ENCODE data around the gene PSTPIP1. TPM values are rescaled to one million over a fixed set of nuclear protein-coding genes. Genes with fewer than 3 reads are reported as not detected.

Gene PSTPIP1
- total RNA-seq: 1 to 10 TPM; 3.3 to 3.6 TPM

DNA sequence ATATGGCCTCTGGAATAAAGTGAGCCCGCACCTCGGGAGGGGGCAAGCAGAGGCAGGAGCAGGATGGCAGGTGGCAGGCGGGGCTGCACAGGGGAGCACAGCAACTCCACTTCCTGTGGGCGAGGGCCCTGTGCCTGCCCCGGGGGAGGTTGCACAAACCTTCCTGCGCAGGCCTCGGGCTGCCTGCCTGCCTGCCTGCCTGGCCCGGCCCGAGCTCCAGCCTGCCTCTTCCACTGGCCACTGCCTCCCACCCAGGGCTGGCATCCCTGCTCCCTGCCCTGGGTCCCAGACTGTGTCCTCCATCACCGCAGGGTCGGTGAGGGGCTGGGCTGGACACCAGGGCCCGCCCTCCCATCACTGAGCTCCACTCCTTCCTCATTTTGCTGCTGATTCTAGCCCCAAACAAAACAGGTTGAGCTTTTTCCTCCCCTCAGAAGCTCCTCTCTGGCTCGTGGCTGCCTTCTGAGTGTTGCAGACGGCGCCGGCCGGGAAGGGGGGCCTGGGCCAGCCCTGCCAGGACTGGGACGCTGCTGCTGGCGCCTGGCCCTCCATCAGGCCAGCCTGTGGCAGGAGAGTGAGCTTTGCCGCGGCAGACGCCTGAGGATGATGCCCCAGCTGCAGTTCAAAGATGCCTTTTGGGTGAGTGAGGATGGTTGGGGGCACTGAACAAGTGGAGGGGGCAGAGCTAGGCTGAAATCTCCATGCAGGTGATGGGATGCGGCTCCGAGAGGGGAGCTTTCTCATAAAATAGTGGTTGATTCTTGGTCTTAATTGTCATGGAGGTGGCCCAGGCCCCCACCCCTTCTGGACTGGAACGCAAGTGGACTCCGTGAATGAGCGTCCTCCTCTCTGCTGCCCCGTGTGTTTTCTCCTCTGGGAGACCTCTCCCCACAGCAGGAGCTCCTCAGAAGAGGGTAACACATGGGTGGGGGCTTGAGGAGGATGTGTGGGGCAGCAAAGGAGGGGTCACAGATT, at the start of gene PSTPIP1:
Gene PSTPIP1, plus strand, starts transcription at position 156 of the 975 bp plus-strand sequence. Its CDS starts 448 bp downstream, at position 604.
- no peak within 1 kb of the TSS for H3K4me3 ChIP-seq
- ATAC-seq (no peak), DNase-seq (peak in 1 of 4 donors; percentile 10)
- peak within 1 kb of the TSS in 1 of 4 donors; percentile 58 for H3K27ac ChIP-seq
- H3K9me3 ChIP-seq: no peaks in the 10 kb centered on the region
- 64 to 82% methylated on average over 19 to 25 of the region's 28 CpGs for WGBS, 2 donors
- H3K36me3 ChIP-seq (replicated peaks in 1 of 2; ENCODE audit: insufficient read depth in 1 of 2, low read depth in 2 of 2): no peaks in the 10 kb centered on the region
- peaks cover 23% of the 10 kb centered on the region for H3K4me1 ChIP-seq
- intact Hi-C loops (cut with DNase I): no loop called here
- TF ChIP-seq POLR2A (IDR thresholded peaks at IDR 0.05): peak in 1 of 3 donors; percentile 15
- TF ChIP-seq, protein P1, sequence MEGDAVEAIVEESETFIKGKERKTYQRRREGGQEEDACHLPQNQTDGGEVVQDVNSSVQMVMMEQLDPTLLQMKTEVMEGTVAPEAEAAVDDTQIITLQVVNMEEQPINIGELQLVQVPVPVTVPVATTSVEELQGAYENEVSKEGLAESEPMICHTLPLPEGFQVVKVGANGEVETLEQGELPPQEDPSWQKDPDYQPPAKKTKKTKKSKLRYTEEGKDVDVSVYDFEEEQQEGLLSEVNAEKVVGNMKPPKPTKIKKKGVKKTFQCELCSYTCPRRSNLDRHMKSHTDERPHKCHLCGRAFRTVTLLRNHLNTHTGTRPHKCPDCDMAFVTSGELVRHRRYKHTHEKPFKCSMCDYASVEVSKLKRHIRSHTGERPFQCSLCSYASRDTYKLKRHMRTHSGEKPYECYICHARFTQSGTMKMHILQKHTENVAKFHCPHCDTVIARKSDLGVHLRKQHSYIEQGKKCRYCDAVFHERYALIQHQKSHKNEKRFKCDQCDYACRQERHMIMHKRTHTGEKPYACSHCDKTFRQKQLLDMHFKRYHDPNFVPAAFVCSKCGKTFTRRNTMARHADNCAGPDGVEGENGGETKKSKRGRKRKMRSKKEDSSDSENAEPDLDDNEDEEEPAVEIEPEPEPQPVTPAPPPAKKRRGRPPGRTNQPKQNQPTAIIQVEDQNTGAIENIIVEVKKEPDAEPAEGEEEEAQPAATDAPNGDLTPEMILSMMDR (IDR thresholded peaks at IDR 0.05): no peak
- H3K27me3 ChIP-seq: no peaks in the 10 kb centered on the region

DNA sequence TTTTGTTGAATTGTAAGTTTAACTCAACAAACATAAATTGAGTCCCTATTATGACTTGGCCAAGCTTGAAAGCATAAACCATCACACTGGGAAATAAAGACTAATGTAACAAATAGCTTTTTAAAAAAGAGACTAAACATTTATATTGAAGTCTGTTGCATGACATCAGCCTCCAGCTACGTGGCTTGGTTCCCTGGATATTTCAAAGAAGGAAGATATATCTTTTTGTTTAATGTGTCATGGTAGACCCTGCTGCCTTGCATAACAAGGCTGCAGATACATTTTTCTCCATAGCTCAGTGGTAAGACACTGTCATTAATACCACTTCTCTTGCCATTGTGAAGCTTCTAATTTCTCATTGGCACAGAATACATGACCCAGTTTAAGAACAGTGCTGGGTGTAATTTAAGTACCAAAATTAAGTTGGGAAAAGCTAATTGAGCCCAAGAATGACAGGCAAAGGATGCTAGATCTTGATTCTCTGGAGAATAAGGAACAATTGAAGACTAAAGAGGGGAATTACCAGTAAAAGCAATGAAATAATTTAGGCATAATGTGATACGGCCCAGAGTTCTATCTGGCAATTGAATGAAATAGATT, 49.3 kb upstream of the PSTPIP1 start:
- DNase-seq (no peak), ATAC-seq (no peak)
- H3K4me3 ChIP-seq: no peak overlapping the region
- no peaks in the 10 kb centered on the region for H3K36me3 ChIP-seq (replicated peaks in 1 of 2; ENCODE audit: insufficient read depth in 1 of 2, low read depth in 2 of 2)
- no peak for TF ChIP-seq POLR2A (IDR thresholded peaks at IDR 0.05)
- no peak overlapping the region for H3K27ac ChIP-seq
- H3K27me3 ChIP-seq: no peaks in the 10 kb centered on the region
- H3K9me3 ChIP-seq: no peaks in the 10 kb centered on the region
- 92 to 94% methylated on average over 2 of the region's 2 CpGs for WGBS, 2 donors
- intact Hi-C loops (cut with DNase I): no loop called here
- H3K4me1 ChIP-seq: no peaks in the 10 kb centered on the region

DNA sequence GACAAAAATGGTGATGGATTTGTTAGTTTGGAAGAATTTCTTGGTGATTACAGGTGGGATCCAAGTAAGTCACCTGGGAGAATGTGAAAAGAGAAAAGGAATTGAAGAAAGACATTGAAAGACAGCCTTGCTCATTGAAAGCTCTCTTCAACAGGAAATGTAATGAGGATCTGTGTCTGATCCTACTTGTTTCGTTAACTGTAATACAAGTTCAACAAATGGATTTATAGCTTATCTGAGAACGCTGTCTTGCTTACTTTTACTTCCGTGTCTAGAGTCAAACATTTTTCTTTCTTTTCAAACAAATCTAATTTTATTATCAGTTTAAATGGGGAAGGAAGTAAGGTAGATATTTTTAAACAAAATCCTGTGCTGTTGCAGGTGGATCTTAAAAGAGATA, 47.5 kb upstream of the PSTPIP1 start:
- Histone ChIP-seq H3K27ac (no peak overlapping the region), H3K36me3 (replicated peaks in 1 of 2; ENCODE audit: insufficient read depth in 1 of 2, low read depth in 2 of 2) (no peaks in the 10 kb centered on the region), H3K4me1 (no peaks in the 10 kb centered on the region), H3K9me3 (no peaks in the 10 kb centered on the region), H3K27me3 (no peaks in the 10 kb centered on the region), H3K4me3 (no peak overlapping the region)
- TF ChIP-seq POLR2A (IDR thresholded peaks at IDR 0.05): no peak
- TF ChIP-seq, protein P1 (IDR thresholded peaks at IDR 0.05): no peak
- intact Hi-C loops (cut with DNase I): no loop called here
- DNase-seq: no peak
- ATAC-seq: no peak
- WGBS, 2 donors: 57% methylated on average over 3 of the region's 3 CpGs

DNA sequence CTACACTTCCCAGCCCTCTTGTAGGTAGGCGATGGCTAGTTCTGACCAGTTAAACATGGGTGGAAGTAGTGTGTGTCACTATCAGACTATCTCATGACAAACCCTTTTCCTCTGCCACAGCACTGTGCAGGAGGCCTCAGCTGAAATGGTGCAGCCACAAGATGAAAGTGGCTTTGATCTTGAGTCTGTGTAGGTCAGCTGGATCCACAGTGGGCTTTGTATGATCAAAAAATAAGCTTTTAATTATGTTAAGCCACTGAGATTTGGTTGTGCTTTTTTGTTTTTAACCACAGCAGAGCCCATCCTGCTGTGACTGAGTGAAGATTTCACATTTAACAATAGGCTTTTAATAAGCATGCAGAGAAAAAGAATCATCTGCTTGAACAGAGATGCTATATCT, 43.7 kb upstream of the PSTPIP1 start:
- WGBS, 2 donors: 100% methylated on average over 1 of the region's 1 CpG

DNA sequence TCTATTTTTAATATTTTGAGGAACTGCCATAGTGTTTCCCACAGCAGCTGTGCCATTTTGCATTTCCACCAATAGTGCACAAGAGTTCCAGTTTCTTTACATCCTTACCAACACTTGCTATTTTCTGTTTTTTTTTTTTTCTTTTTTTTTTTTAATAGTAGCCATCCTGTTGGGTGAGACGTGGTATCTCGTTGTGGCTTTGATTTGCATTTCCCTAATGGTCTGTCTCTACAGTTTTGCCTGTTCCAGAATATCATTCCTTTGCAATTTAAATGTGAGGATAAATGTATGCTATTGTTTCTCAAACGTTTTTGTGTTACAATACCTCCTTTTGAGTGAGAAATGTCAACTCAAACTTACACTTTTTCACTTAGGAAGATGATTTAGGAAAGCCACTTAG, 41.0 kb upstream of the PSTPIP1 start:
- Histone ChIP-seq H3K4me1 (no peaks in the 10 kb centered on the region), H3K27ac (peak overlapping the region in 2 of 4 donors; percentile 57), H3K4me3 (no peak overlapping the region), H3K27me3 (no peaks in the 10 kb centered on the region), H3K9me3 (no peaks in the 10 kb centered on the region), H3K36me3 (replicated peaks in 1 of 2; ENCODE audit: insufficient read depth in 1 of 2, low read depth in 2 of 2) (no peaks in the 10 kb centered on the region)
- DNase-seq (no peak), ATAC-seq (no peak)
- 33 to 38% methylated on average over 3 of the region's 3 CpGs for WGBS, 2 donors
- intact Hi-C loops (cut with DNase I): no loop called here
- TF ChIP-seq POLR2A (IDR thresholded peaks at IDR 0.05): no peak
- TF ChIP-seq, protein P1 (IDR thresholded peaks at IDR 0.05): no peak

More for the DNA sequence above, 43.7 kb upstream of the PSTPIP1 start:
- ATAC-seq: no peak
- Histone ChIP-seq H3K36me3 (replicated peaks in 1 of 2; ENCODE audit: insufficient read depth in 1 of 2, low read depth in 2 of 2) (no peaks in the 10 kb centered on the region), H3K9me3 (no peaks in the 10 kb centered on the region), H3K27ac (no peak overlapping the region), H3K27me3 (no peaks in the 10 kb centered on the region), H3K4me1 (no peaks in the 10 kb centered on the region), H3K4me3 (no peak overlapping the region)
- intact Hi-C loops (cut with DNase I): no loop called here
- DNase-seq: no peak
- no peak for TF ChIP-seq POLR2A (IDR thresholded peaks at IDR 0.05)
- TF ChIP-seq, protein P1 (IDR thresholded peaks at IDR 0.05): no peak
